ENCODE measurements around the gene CYB5R4. TPM values are rescaled to one million over a fixed set of nuclear protein-coding genes. Genes with fewer than 3 reads are reported as not detected.
A peak's percentile ranks its signal among the peaks of the same experiment; 100 is the strongest.

Gene CYB5R4
- total and polyA plus RNA-seq, 2 experiments from 2014 or later = 5.2 to 14.5 TPM

DNA sequence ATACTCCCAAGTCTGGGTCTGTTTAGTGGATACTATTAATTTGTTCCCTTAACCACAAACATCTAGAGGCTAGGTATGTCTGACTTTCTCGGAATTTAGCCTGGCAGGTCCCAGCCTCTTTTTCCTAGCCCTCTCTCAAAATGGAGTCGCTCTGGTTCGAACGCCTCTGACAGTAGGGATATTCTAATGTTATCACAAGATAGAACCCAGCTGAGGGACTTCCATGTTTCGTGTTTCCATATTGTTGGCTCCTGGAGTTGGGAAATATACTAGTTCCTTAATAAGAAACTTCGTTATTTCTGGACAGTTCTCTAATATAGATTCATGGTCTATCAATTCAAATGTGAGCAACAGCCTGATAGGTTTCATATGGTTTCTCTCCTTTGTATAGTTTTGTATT lies 16.4 kb downstream of the CYB5R4 start:
- Histone ChIP-seq H3K36me3 (no peaks in the 10 kb centered on the region), H3K4me3 (no peak overlapping the region), H3K4me1 (ENCODE audit: low read depth) (no peaks in the 10 kb centered on the region), H3K27ac (no peak overlapping the region), H3K27me3 (no peaks in the 10 kb centered on the region), H3K9me3 (ENCODE audit: low read depth) (no peaks in the 10 kb centered on the region)
- TF ChIP-seq, protein P1, sequence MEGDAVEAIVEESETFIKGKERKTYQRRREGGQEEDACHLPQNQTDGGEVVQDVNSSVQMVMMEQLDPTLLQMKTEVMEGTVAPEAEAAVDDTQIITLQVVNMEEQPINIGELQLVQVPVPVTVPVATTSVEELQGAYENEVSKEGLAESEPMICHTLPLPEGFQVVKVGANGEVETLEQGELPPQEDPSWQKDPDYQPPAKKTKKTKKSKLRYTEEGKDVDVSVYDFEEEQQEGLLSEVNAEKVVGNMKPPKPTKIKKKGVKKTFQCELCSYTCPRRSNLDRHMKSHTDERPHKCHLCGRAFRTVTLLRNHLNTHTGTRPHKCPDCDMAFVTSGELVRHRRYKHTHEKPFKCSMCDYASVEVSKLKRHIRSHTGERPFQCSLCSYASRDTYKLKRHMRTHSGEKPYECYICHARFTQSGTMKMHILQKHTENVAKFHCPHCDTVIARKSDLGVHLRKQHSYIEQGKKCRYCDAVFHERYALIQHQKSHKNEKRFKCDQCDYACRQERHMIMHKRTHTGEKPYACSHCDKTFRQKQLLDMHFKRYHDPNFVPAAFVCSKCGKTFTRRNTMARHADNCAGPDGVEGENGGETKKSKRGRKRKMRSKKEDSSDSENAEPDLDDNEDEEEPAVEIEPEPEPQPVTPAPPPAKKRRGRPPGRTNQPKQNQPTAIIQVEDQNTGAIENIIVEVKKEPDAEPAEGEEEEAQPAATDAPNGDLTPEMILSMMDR (IDR thresholded peaks at IDR 0.05; ENCODE audit: low read depth, low read length) = no peak
- no peak for DNase-seq (ENCODE audit: low read depth in 1 of 2, low spot score in 1 of 2)

DNA sequence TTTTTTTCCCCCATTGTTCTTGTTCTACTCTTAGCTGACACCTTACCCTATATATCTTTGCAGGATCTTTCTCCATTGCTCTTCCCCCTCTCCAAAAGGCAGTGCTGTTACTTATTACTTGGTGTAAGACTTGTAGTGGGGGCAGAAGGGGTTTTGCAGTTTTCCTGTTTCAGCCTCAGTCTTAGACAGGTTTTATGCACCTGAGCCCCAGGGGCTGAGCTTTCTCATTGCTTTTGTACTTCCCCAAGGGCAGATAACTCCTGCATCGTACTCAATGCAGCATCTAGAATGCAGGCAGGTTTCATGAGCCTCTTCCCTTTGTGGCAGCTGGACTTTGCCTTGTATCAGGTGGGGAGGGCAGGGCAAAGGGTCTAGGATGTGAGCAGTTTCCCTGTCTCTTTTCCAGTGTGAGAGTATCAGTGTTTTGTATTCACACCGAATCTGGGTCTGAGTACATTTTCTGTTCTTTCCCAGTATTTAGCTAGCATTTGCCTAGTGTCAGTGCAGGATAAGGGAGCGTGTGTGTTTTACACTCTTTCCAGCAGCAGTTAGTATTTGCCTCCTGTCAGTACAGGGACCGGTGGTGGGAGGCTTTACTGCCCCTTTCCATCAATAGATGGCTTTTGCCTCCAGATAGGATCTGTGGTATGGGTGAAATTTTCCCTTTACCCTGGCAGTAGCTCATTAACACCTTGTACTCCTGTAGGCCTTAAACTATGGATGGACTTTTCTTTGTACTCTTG lies 19.6 kb downstream of the CYB5R4 start:
- Histone ChIP-seq H3K27me3 (no peaks in the 10 kb centered on the region), H3K4me1 (ENCODE audit: low read depth) (no peaks in the 10 kb centered on the region), H3K9me3 (ENCODE audit: low read depth) (no peaks in the 10 kb centered on the region), H3K27ac (no peak overlapping the region), H3K4me3 (no peak overlapping the region), H3K36me3 (no peaks in the 10 kb centered on the region)
- TF ChIP-seq, protein P1 (IDR thresholded peaks at IDR 0.05; ENCODE audit: low read depth, low read length) = no peak
- no peak for DNase-seq (ENCODE audit: low read depth in 1 of 2, low spot score in 1 of 2)

DNA sequence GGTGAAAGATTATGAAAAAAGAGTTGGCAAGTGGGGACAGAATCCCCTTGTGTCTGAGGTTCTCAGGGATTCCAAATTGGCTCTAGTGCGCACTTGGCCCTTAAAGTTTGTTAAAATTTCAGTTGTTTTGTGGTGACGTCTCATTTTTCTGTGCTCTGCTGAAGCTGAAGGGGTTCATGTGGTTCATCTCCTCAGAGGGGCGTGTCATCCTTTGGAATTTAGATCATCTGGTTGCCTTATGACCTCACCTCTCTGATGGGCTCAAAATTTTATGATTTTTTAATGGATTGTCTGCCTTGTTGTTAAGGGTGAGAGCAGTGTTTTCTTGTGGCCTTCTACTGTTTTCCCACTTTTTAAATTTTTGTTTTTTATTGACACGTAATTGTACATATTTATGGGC lies 20.3 kb downstream of the CYB5R4 start:
- Histone ChIP-seq H3K4me3 (no peak overlapping the region), H3K9me3 (ENCODE audit: low read depth) (no peaks in the 10 kb centered on the region), H3K27me3 (no peaks in the 10 kb centered on the region), H3K36me3 (no peaks in the 10 kb centered on the region), H3K27ac (no peak overlapping the region), H3K4me1 (ENCODE audit: low read depth) (peaks cover 2% of the 10 kb centered on the region)
- DNase-seq (ENCODE audit: low read depth in 1 of 2, low spot score in 1 of 2) = no peak
- TF ChIP-seq, protein P1 (IDR thresholded peaks at IDR 0.05; ENCODE audit: low read depth, low read length) = no peak

DNA sequence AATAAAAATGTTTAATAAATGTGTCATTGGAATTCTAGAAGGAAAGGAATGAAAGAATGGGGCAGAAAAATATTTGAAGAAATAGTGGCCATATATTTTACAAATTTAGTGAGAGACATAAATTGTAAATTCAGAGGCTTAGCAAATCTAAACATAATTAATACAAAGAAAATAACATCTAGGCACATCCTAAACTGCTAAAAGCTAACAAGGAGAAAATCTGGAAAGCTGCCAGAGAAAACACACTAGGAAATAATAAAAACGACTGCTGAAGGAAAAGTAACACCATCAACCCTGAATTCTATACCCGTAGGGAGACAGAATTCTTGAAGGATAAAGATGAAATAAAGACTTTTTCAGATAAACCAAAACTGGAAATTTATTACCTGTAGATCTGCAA lies 23.8 kb downstream of the CYB5R4 start:
- no peaks in the 10 kb centered on the region for H3K36me3 ChIP-seq
- no peaks in the 10 kb centered on the region for H3K27me3 ChIP-seq
- no peaks in the 10 kb centered on the region for H3K9me3 ChIP-seq (ENCODE audit: low read depth)
- no peak for DNase-seq (ENCODE audit: low read depth in 1 of 2, low spot score in 1 of 2)
- no peak overlapping the region for H3K27ac ChIP-seq
- peaks cover 4% of the 10 kb centered on the region for H3K4me1 ChIP-seq (ENCODE audit: low read depth)
- no peak overlapping the region for H3K4me3 ChIP-seq
- TF ChIP-seq, protein P1 (IDR thresholded peaks at IDR 0.05; ENCODE audit: low read depth, low read length) = no peak

DNA sequence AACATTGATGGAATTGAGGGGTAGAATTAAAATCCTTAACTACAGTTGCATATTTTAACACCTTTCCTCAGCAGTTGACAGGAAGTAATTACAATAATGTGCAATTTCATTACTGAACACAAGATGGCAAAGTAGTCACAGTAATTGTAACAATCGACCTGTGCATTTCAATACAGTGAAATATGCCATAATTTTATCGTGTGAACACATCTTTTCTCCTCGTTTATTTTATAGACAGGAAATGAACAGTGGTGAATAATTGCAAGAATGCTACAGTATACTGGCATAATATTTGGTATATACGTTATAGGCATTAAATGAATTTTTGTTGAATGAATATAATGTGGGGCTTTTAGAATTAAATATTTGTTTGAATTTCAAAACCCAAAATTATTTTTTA lies 25.0 kb downstream of the CYB5R4 start:
- Histone ChIP-seq H3K4me3 (no peak overlapping the region), H3K9me3 (ENCODE audit: low read depth) (no peaks in the 10 kb centered on the region), H3K27ac (no peak overlapping the region), H3K27me3 (no peaks in the 10 kb centered on the region), H3K4me1 (ENCODE audit: low read depth) (peaks cover 4% of the 10 kb centered on the region), H3K36me3 (no peaks in the 10 kb centered on the region)
- peak; percentile 49 to 68 for DNase-seq (ENCODE audit: low read depth in 1 of 2, low spot score in 1 of 2)
- TF ChIP-seq, protein P1 (IDR thresholded peaks at IDR 0.05; ENCODE audit: low read depth, low read length) = peak; percentile 60

All from cardiac muscle cell (in vitro differentiated cells and primary cell).